PFSK-1 (cell line): ENCODE measurements around the gene KLHL42.

ENCODE experiments used
- POLR2AphosphoS5 ChIP-seq: IDR thresholded peaks from 2 replicates; pipeline ENCODE4 v1.6.1; 2012; ENCODE audit warnings: low read depth, mild to moderate bottlenecking, control low read depth, low read length, moderate library complexity
- TF ChIP-seq, protein P1 (sequence below), 2 experiments: IDR thresholded peaks; 2 replicates each; pipeline versions ENCODE4 v1.6.1 to v1.8.0; 2011 to 2012; ENCODE audit warnings: low read depth in 2 of 2, low read length in 2 of 2, control low read depth in 1 of 2, inconsistent platforms in 1 of 2, mild to moderate bottlenecking in 1 of 2, moderate library complexity in 1 of 2; ENCODE audit not compliant: insufficient read depth in 1 of 2

GRCh38 chr12:27747111-27747820 is 32.8 kb upstream of the KLHL42 start:
- TF ChIP-seq, protein P1, sequence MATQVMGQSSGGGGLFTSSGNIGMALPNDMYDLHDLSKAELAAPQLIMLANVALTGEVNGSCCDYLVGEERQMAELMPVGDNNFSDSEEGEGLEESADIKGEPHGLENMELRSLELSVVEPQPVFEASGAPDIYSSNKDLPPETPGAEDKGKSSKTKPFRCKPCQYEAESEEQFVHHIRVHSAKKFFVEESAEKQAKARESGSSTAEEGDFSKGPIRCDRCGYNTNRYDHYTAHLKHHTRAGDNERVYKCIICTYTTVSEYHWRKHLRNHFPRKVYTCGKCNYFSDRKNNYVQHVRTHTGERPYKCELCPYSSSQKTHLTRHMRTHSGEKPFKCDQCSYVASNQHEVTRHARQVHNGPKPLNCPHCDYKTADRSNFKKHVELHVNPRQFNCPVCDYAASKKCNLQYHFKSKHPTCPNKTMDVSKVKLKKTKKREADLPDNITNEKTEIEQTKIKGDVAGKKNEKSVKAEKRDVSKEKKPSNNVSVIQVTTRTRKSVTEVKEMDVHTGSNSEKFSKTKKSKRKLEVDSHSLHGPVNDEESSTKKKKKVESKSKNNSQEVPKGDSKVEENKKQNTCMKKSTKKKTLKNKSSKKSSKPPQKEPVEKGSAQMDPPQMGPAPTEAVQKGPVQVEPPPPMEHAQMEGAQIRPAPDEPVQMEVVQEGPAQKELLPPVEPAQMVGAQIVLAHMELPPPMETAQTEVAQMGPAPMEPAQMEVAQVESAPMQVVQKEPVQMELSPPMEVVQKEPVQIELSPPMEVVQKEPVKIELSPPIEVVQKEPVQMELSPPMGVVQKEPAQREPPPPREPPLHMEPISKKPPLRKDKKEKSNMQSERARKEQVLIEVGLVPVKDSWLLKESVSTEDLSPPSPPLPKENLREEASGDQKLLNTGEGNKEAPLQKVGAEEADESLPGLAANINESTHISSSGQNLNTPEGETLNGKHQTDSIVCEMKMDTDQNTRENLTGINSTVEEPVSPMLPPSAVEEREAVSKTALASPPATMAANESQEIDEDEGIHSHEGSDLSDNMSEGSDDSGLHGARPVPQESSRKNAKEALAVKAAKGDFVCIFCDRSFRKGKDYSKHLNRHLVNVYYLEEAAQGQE (IDR thresholded peaks at IDR 0.05; ENCODE audit: insufficient read depth in 1 of 2, low read depth in 2 of 2, low read length in 2 of 2): no peak
- TF ChIP-seq POLR2AphosphoS5: no peak
